Tibial nerve (tissue), 4 donors: ENCODE results near the gene GALR1. TPM values are rescaled to one million over a fixed set of nuclear protein-coding genes. Genes with fewer than 3 reads are reported as not detected.
"Not testable (repeated sequence)": the region's sequence is repeated elsewhere in the genome, so short reads cannot be mapped to it uniquely, and the experiment has no call there.

Experiments
- DNase-seq, 2 donors: peaks; one replicate each; pipeline ENCODE4 v3.0.0-alpha.2; 2019; ENCODE audit warnings: low spot score in 2 of 2
- H3K27ac ChIP-seq, 4 donors: fragments of 200-600 bp; sonication (generic) in 3 of 4; one replicate each; pipeline ENCODE4 v1.5.1; 2017 to 2019; ENCODE audit warnings: mild to moderate bottlenecking in 1 of 4
- H3K27me3 ChIP-seq, 2 donors: fragments of 200-600 bp; sonication (generic) in 1 of 2; one replicate each; pipeline versions ENCODE4 v1.5.1 to v1.6.0; 2017 to 2019
- H3K36me3 ChIP-seq, 3 donors: fragments of 200-600 bp; sonication (generic); one replicate each; pipeline ENCODE4 v1.5.1; 2018 to 2019
- H3K4me1 ChIP-seq, 4 donors: fragments of 200-600 bp; sonication (generic) in 3 of 4; one replicate each; pipeline ENCODE4 v1.5.1; 2017 to 2019
- H3K4me3 ChIP-seq, 4 donors: fragments of 200-600 bp; sonication (generic) in 3 of 4; one replicate each; pipeline ENCODE4 v1.5.1; 2017 to 2019; ENCODE audit warnings: mild to moderate bottlenecking in 1 of 4, moderate library complexity in 1 of 4
- H3K9me3 ChIP-seq, 4 donors: fragments of 200-600 bp; sonication (generic) in 3 of 4; one replicate each; pipeline ENCODE4 v1.5.1; 2017 to 2019
- CTCF ChIP-seq, 5 experiments: fragments of 200-600 bp in 3 of 5; fragments of 450-650 bp in 2 of 5; sonication (generic) in 3 of 5; IDR thresholded peaks; one replicate each; pipeline ENCODE4 v1.5.1; 2016 to 2019; ENCODE audit warnings: antibody characterized with exemption in 5 of 5, mild to moderate bottlenecking in 3 of 5, moderate library complexity in 2 of 5
- EP300 ChIP-seq, 2 donors: sonication (generic); formaldehyde crosslinking; IDR thresholded peaks; one replicate each; pipeline ENCODE4 v1.6.1; 2017; ENCODE audit warnings: antibody characterized with exemption in 2 of 2, mild to moderate bottlenecking in 1 of 2
- POLR2A ChIP-seq, 2 donors: fragments of 450-650 bp; IDR thresholded peaks; one replicate each; pipeline ENCODE4 v1.6.1; 2017; ENCODE audit warnings: antibody characterized with exemption in 2 of 2, mild to moderate bottlenecking in 2 of 2, moderate library complexity in 2 of 2
- WGBS, 2 donors: methylation state at CpG; one replicate each; pipeline ENCODE4 v1.1.5; 2018; 5-methylcytosine and 5-hydroxymethylcytosine counted together
- total RNA-seq, 4 donors: library from RNA; depleted of rRNA; stranded (reverse); fragments of >200 nt; gene quantifications; one replicate each; pipeline ENCODE4 v1.1.0, GENCODE V29; 2016

Gene GALR1
- total RNA-seq, 4 donors from 2014 or later = 0.42 to 1.2 (median 0.87) TPM; not detected in 1

DNA sequence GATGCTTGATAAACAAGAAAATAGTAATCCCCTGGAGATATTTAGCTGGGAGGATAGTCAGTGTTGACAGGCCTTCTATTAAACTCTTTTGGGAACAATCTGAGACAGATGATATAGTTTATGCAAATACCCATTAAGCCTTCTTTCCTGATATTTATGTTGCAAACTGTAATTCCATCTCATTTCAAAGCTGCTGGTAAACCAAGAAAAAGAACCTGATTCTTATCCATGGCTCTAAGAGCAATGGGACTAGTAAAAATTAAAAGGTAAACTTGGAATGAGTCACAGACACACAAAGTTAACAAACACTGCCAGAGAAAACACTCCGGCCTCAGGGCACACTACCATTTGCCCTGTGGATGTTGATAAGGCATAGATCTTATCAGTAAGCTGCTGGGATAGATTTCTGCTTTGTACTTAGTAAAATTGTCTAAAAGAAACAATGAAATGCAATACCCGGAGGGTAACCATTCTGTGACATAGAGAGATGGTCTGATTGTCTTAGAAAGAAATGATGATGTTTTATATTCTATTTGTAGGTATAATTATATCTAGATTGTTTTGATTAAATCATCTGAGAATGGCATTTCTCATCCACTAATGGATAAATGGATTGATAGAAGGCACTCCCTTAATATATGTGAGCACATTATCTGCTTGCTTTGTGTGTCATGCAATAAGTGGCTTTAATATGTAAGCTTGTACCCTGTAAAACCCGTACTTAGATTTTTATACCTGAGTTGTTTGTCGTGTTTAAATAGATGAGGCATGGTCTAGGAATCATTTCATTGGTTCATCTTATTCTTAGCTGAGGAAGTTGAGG lies 13.2 kb downstream of the GALR1 start:
- Histone ChIP-seq H3K9me3 (peaks cover 0 to 11% (median 0%) of the 10 kb centered on the region in 4 donors), H3K4me1 (no peaks in the 10 kb centered on the region), H3K36me3 (no peaks in the 10 kb centered on the region), H3K27ac (no peak overlapping the region), H3K27me3 (no peaks in the 10 kb centered on the region), H3K4me3 (no peak overlapping the region)
- 70 to 73% methylated on average over 4 of the region's 4 CpGs for WGBS, 2 donors
- DNase-seq = no peak
- no peak for TF ChIP-seq CTCF (IDR thresholded peaks at IDR 0.05)
- no peak for TF ChIP-seq EP300 (IDR thresholded peaks at IDR 0.05)
- TF ChIP-seq POLR2A (IDR thresholded peaks at IDR 0.05) = no peak

DNA sequence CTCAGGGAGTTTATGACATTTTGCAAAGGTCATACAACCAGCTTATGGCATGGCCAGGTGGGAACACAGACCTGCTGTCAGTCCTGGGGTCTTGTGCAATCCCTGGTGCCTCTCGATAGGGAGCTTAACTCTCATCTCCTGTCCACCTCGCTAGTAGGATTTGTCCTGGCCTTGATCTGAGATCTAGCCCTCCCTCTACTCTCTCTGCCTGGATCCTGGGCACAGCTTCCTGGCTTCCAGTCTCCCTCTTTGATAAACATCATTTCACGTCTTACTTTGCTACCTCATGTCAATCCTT lies 13.8 kb downstream of the GALR1 start:
- TF ChIP-seq EP300 (IDR thresholded peaks at IDR 0.05) (no peak), CTCF (IDR thresholded peaks at IDR 0.05) (no peak), POLR2A (IDR thresholded peaks at IDR 0.05) (no peak)
- Histone ChIP-seq H3K9me3 (peaks cover 0 to 11% (median 0%) of the 10 kb centered on the region in 4 donors), H3K36me3 (no peaks in the 10 kb centered on the region), H3K4me3 (no peak overlapping the region), H3K27ac (no peak overlapping the region), H3K4me1 (no peaks in the 10 kb centered on the region), H3K27me3 (no peaks in the 10 kb centered on the region)
- WGBS, 2 donors = 88 to 92% methylated on average over 3 of the region's 3 CpGs
- no peak for DNase-seq

GRCh38 chr18:77267969-77268368 lies 18.3 kb downstream of the GALR1 start:
- DNase-seq = no peak
- Histone ChIP-seq H3K4me1 (no peaks in the 10 kb centered on the region), H3K4me3 (no peak overlapping the region), H3K36me3 (no peaks in the 10 kb centered on the region), H3K27me3 (no peaks in the 10 kb centered on the region), H3K9me3 (peaks cover 0 to 11% (median 0%) of the 10 kb centered on the region in 4 donors), H3K27ac (no peak overlapping the region)
- TF ChIP-seq POLR2A (IDR thresholded peaks at IDR 0.05) (no peak), EP300 (IDR thresholded peaks at IDR 0.05) (no peak), CTCF (IDR thresholded peaks at IDR 0.05) (no peak)
- 62 to 64% methylated on average over 6 of the region's 6 CpGs for WGBS, 2 donors

DNA sequence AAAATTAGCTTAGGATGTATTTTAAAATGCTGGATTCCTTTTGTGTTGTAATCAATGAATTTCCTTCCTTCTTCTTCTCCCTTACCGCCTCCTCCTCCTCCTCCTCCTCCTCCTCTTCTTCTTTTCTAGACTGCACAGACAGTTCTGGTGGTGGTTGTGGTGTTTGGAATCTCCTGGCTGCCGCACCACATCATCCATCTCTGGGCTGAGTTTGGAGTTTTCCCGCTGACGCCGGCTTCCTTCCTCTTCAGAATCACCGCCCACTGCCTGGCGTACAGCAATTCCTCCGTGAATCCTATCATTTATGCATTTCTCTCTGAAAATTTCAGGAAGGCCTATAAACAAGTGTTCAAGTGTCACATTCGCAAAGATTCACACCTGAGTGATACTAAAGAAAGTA lies 18.8 kb downstream of the GALR1 start:
- H3K4me1 ChIP-seq = no peaks in the 10 kb centered on the region
- 66 to 73% methylated on average over 9 of the region's 9 CpGs for WGBS, 2 donors
- H3K27me3 ChIP-seq = no peaks in the 10 kb centered on the region
- no peak for DNase-seq
- TF ChIP-seq CTCF (IDR thresholded peaks at IDR 0.05) (no peak), POLR2A (IDR thresholded peaks at IDR 0.05) (no peak), EP300 (IDR thresholded peaks at IDR 0.05) (no peak)
- peaks cover 0 to 11% (median 0%) of the 10 kb centered on the region in 4 donors for H3K9me3 ChIP-seq
- no peak overlapping the region for H3K27ac ChIP-seq
- no peaks in the 10 kb centered on the region for H3K36me3 ChIP-seq
- no peak overlapping the region for H3K4me3 ChIP-seq

GRCh38 chr18:77271576-77272481 lies 22.2 kb downstream of the GALR1 start:
- no peaks in the 10 kb centered on the region for H3K4me1 ChIP-seq
- no peaks in the 10 kb centered on the region for H3K27me3 ChIP-seq
- 48 to 50% methylated on average over 9 of the region's 9 CpGs for WGBS, 2 donors
- DNase-seq = no peak
- H3K4me3 ChIP-seq = no peak overlapping the region
- peaks cover 0 to 2% (median 0%) of the 10 kb centered on the region in 4 donors for H3K9me3 ChIP-seq
- no peaks in the 10 kb centered on the region for H3K36me3 ChIP-seq
- TF ChIP-seq CTCF (IDR thresholded peaks at IDR 0.05) (no peak), POLR2A (IDR thresholded peaks at IDR 0.05) (no peak), EP300 (IDR thresholded peaks at IDR 0.05) (no peak)
- no peak overlapping the region for H3K27ac ChIP-seq

GRCh38 chr18:77290841-77291240 lies 41.2 kb downstream of the GALR1 start:
- not testable (repeated sequence) for H3K36me3 ChIP-seq, H3K27me3 ChIP-seq, H3K4me3 ChIP-seq, H3K9me3 ChIP-seq, DNase-seq, H3K4me1 ChIP-seq, H3K27ac ChIP-seq
- 58% methylated on average over 6 to 7 of the region's 7 CpGs for WGBS, 2 donors
